NCI-H1105 (cell line): ENCODE measurements around the gene SLC7A5.
"Not testable (repeated sequence)": the region's sequence is repeated elsewhere in the genome, so short reads cannot be mapped to it uniquely, and the experiment has no call there.

ENCODE experiments used
- DNase-seq: peaks from one replicate; lab custom pipeline; 2025; lab: John Stamatoyannopoulos, UW

Gene SLC7A5

DNA sequence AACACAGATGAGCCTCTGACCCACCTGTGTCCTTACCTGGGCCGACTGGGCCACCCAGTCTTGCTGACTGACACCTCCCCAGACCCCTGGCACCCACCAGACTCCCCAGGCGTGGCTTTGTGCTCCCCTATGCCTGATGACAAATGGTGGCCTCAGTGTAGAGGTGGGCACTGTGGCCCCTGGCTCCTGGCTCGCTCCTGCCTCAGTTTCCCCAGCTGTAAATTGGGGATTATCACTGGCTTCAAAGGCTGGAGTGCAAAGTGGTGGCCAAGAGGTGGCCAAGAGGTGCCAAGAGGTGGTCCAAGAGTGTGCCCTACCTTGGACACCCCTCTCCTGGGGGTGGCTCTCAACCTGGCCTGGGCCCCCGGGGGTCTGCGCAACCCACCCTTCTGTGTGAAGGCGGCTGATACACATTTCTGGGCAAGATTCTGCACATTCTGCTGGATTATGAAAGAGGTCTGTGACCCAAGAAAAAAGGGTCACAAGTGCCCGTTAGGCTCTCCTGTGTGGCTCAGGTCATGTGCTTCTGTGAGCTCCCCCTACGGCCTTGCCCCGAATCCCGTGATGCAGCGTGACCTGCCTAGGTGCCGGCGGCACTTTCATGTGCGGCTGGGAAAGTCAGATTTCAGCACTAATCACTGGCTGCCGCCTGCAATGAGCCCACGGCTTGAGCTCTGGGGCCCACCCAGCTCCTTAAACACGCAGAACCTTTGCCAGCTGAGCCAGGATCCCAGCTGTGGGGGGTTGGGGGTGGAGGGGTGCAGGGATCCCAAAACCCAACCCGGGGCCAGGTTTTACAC lies 7.8 kb downstream of the SLC7A5 start:
- DNase-seq = not testable (repeated sequence)

DNA sequence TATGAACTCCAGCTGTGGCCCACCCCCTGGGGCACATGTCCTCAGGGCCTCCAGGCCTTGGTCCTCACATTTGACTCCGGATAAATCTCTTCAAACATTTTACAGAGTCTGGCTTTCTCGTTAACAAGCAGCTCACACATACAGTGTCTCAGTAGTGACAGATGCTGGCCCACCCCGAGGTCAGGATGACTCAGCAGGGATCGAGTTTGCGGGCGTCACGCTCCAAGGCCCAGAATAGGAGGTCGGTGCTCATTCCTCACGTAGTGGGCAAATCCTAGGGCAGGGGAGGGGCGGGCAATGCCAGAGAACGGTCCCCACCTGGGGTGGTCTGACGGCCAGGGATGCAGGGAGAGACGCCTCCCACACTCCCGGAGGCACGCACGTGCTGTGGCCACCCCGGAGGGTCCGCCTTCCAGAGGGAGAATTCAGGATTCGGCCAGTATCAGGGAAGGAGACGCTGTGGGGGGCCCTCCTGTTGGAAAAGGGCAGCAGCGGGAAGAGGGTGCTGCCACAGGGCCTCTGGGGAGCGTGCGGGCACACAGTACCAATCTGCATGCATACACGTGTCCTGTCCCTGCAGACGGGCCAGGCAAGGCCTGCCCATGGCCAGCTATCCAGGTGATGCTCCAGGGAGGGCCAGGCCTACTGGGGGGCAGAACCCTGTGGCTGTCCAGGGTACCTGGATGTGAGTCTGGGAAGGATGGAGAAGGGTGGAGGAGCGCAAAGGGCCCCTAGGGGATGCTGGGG lies 8.6 kb downstream of the SLC7A5 start:
- no peak for DNase-seq

DNA sequence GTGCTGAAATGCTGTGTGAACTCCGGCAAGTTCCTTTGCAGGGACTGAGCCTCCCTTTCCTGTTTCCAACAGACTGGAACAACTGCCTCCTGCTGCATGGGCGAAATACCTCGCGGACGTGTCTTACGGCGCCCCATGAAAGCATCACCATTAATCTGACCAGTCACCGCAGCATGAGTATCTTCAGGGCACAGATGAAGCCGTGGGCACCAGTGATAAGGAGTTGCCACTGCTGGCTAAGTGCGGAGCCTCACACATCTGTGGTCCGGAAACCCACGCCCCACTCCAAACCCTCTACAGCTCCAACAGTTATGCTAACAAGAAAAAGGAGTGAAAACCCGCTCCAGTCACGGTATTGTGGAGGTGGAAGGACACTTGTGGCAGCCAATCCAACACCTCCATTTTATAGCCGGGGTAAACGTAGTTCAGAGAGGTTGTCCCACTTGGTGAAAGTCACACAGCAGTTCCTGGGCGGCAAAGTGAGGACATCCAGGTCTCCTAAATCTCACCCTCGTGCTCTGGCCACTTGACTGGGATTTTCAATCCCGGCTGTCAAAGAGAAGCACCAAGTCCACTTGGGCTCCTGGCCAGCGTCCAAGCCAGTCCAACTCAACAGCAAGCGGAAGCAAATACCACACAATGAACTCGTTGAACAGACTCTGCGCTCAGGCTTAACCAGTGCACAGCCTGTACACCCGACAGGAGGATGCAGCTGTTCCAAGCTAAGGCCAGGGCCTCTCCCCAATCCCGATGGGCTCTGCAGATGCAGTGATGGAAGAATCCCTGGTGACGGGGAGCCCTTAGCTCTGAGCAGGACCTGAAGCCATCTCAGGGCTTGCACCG lies 10.9 kb downstream of the SLC7A5 start:
- DNase-seq = not testable (repeated sequence)

DNA sequence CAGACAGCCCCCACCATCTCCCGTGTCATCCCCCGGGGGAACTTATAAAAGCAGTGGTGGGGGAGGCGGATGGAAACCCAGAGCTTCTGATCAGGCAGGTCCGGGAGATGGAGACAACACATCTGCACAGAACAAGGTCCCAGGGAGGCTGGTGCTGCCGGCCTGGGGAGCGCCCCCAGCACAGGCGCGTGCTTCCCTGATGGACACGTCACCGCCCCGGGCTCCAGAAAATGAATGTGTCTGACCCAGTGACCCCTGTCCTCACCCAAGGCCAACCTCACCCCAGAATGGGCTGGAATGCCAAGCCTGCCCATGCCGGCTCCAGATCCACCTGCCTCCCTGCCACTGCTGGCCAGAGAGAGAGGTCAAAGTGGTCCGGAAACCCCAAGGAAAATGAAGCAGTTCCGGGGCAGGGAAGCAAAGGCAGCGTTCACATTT lies 12.5 kb downstream of the SLC7A5 start:
- no peak for DNase-seq

DNA sequence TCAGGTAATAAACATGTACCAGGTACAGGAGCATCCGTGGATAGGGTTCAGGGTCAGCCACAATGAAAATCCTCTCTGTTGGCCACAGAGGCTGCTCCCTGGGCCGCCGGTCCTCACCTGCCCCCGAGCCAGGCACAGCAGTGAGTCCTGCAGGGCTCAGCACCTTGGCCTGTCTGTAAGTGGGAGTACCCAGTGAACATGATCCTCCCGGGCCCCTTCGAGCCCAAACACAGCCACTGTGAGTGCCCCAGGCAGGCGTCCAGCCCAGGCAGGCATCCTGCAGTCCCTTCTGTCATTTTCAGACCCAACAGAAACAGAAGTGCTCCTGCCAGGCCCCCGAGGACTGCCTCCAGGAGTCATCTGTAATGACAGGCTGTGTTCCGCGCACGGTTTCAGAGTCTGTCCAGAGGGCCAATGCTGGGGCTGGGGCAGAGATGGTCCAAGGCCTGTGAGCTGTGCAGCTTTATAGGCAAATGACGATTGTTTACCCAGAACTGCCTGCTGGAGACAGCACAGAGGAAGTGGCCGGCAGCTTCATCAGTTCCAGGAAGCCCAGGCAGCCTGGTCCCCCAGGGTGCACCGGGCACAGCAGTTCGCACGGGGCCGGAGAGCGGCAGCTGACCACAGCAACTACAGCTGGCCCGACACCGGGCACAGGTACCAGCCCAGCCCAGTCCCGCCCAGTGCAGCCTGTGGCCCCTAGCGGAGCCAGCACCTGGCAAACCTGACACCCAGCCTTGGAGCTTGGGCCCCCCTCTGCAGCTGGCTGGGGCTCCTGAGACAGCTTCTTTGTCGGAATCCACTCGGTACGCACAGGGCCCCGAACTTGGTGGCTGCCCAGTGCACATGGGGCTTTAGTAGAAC lies 13.2 kb downstream of the SLC7A5 start:
- no peak for DNase-seq

DNA sequence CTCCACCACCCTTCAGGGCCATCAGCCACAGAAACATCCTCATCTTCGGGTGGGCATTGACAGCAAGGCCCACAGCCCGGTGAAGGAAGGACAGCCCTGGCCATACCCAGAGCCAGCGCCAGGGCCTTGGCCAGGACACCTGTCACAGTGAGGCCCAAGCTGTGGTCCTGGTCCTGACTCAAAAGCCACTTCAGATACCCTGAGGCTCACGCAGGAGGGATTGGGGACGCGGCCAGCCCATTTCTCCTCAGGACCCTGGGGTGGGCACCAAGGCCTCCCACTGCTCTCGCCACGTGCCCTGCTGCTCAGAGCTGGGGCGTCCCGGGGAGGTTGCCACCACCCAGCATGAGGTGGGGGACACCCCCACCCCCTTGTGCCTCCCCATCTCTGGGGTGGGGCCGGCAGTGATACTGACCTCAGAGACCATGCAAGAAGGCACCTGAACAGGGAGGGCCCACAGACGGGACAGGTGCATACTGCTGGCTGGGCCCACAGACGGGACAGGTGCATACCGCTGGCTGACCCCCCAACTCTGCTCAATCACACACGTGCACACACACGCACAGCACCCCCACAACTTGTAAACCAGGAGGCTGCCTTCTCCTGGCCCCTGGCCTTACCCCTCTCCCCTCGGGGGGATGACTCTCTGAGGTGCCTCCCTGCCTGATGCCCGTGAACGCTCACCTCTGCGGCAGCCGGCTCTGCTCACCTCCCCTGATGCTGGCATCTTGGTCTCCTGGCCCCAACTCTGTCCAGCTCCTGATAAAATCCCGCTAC lies 14.2 kb downstream of the SLC7A5 start:
- no peak for DNase-seq

DNA sequence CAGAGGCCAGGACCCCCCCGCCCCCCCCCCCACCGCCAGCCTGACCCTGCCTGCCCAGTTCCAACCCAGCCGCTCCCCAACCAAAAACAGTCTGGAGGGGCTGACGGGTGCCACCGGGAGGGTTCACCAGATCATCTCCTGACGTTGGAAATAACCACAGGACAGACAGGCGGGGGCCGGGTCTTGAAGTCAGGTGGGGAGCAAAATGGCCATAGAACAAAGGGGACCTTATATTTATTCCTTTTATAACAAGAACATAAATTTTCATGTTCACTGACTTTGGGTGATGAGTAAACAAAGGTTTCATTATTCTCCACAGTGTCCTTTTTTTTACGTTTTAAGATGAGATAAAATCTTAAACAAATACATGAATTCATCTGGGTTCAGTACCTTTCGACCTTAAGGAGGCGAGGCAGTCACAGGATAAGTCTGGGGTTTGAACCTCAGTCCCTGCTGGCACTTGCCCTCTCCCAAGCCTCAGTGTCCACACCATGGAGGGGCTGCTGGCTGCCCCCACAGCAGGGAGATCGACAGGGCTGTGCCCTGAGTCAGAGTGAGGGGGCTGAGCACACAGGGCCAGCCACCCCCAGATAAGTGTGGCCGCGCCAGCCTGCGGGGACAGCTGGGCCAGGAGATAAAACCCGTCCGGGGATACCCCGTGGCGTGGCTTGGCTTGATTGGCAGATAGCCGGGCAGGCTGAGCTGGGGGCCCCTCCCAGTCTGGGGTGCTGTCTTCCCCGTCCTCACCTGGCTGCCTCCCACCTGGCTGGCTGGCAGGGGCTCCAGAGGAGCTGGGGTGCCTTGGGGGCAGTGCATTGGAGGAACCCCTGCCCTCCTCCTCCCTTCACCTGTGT lies 15.0 kb downstream of the SLC7A5 start:
- no peak for DNase-seq

DNA sequence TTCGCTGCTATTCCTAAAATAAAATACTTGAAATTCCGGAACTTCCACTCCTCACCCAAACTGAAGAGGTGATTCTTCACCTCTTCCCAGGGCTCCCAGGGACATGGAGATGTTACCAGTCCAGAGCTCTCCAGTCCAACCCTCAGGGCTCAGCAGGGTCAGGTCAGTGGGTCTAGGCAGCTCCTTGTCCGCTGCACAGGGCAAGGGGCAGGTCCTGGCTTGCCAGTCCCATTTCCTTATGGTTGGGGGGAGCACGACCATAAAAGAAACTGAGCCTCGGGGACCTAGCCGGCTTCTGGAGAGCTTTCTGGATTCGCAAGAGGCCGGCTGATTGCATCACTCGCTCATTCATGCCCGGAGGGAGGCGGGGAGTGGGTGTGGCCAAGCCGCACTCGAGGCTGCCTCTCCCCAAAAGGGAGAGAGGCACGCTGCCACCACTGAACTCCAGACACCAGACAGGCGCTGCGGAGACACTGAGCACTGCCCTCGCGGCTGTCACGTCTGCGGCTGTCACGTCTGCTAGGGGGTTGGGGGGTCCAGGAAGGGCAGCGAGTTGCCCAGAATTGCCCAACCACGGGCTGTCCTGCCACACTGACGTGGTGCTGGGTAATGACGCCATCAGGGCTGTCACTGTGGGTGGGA lies 15.8 kb downstream of the SLC7A5 start:
- DNase-seq = peak; percentile 74

DNA sequence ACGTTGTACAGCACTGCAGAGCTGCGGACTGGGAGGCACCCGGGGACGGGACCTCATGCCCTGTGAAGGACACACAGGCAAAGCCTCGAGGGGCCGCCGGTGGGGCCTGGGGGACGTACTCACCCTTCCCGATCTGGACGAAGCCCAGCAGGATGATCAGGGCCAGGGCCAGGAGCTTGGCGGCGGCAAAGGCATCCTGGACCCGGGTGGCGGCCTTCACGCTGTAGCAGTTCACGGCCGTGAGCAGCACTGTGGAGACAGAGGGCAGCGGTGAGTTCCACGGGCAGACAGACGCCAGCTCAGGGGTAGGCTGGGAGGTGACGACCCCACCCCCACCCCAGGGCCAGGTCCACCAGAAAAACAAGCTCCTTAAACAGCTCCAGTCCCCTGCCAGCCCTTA lies 17.7 kb downstream of the SLC7A5 start:
- DNase-seq = no peak

DNA sequence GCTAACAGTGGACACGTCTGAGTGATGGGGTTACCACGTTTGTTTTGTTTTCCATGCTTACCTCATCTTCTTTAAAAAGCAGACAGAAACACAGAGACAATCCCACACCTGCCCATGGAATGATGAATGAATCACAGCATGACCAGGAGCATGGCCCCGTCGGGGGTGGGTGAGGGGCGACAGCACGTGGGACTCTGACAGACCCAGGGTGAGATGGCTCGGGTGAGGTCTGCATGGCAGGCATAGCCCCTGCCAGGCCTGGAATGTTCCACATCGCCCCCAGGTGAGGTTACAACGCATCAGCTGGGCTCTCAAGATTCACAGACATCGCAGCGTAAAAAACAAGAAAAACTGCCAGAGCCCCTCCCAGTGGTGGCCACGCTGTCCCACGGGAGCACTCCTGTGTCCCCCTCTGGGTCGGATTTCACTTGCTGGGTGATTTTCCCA lies 18.1 kb downstream of the SLC7A5 start:
- DNase-seq = no peak

DNA sequence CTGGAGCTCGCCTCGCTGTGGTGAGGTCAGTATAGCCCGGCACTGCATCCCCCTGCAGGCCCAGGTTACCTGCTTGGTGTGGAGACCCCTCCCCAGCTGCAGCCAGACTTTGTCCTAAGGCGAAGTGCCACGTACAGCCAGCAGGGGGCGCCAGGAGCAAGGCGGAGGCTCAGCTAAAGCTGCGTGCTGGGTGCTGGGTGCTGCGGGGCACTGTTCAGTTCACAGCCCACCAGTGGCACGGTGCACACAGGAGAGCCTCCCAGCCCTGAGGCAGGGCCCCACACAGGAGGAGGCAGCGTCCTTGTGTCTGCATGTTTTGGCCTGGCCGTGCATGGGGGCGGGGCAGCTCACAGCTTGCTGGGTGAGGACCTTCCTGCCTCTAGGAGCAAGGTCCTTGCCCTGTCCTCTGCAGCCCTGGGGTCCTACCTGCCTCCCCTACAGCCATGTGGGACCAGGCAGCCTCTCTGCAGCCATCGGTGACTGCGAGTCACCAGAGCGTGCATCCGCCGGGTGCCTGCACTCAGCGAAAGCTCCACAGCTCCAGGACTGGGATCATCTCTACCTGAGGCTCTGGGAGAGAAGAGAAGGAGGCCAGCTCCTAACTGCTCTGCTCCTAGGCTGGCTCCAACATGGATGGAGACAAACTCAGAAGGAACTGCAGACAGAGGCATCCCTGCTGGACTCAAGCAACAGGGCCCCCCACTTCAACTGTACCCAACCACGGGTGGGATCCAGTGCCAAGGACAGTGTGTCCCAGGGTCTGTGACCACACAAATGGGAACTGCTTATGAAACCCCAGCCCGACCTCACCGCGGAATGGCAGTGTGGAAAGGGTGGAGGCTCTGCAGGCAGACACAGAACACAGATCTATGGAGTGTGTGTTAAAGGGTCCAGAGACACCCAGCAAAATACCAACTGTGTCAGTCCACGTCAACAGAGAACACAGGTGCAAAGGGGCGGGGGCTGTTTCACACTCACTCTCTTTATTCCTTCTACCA lies 19.0 kb downstream of the SLC7A5 start:
- DNase-seq = peak; percentile 44

DNA sequence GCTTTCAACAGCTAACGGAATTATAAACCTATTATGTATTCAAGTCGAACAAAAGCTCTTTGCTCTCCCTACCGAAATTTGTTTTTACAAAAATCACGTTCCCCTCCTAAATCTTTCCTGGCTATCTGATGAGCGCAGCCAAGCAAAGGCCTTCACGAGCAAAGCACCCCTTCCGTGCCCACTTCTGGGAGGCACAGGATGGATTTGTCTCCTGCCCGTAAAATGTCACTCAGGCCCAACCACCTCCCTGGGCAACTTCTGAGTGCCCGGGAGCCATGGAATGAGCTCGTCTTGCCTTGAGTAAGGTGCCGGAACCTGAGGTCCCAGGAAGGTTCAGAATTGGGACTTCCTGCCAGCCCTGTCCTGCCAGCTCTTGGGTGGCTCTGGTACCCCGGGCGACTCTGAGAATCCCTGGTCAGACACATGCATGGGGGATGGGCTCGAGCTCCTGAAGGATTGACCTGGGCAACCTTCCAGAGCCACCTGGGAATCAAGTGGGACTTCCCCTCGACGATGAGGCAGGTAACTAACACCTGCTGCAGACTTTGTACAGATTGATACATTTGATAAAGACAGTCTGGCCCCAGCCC lies 19.8 kb downstream of the SLC7A5 start:
- no peak for DNase-seq

DNA sequence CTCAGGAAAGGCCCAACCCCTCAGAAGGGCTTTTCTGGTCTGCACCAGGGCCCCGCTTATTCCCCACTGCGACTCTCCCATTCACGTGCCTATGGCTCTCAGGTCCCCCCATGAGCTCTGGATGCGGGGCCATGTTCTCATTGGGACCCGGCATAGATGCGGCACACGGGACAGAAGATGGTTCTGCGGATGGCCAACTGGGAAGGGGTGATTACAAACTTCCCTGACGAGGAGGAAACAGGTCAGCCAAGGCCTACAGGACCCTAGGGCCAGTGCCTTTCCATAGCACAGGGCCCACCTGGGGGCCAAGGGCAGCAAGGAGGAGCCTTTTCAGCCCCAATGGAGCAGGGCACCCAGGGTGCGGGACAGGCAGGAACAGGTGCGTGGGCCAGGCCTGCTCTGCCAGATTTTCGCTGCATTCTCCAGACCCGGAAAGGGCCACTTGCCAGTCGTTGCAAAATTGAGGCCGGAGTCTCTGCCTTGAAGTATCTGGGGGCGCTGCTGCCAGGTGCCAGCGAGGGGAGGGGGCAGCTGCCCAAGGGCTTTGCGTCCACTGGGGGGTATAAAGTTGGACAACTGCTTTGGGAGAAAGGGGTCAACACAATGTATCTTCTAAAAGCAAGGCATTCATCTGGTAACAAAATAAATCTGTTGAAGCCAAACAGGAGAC lies 20.5 kb downstream of the SLC7A5 start:
- no peak for DNase-seq

DNA sequence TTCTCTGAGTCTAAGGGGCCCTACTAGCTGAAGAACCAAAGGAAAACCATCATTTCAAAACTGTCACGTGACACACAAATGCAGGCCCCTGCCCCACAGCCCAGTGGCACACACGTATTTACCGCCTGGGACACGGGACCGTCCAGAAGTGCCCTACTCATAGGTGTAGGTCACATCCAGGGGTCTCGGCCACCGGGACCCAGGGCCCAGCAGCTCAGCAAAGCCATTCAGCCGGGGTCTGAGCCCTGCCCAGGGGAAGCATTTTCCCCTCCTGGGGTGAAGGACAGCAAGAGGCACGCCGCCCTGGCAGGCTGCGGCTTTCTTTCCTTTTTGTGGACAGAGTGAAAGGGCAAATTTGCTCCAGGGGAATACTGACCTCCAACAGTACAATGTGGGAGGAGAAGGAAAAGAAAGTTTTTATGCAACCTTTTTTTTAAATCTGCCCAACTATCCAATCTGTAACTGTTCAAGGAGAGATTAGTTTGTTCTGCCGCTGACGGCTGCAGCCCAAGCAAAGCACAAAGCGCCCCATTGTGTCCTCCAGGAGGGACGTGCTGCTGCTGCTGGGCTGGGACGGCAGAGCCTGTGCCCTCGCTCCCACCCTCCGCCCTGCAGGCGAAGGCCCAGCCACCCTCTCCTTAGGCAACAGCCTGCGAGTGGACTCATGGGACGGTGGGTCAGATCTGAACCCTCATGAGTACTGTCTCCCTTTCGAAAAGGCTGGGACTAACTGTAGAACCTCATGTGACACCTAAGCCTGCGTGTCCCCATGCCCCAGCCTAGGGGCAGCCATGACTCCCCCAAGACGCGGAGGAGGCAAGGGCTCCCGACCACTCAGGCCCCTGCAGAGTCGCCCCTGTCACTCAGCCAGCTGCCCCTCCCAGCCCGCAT lies 21.3 kb downstream of the SLC7A5 start:
- no peak for DNase-seq

DNA sequence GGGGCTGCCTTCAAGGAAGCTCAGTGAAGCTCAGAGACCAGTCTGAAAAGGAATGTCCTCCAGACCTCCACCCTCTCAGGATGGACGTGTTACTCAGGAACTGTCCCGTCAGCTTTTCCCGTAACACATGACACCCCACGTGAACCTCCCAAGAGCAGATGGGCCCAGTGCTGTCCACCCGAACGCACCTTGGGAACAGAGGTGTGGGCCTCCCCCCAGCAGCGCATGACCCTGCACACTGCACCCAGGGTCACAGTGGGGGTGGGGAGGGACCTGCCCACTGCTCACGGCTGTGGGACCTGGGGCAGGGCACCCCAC lies 21.9 kb downstream of the SLC7A5 start:
- DNase-seq = no peak
